Measurements from ENCODE around the gene DAP. TPM values are rescaled to one million over a fixed set of nuclear protein-coding genes. Genes with fewer than 3 reads are reported as not detected.
A peak's percentile ranks its signal among the peaks of the same experiment; 100 is the strongest.
"Not testable (repeated sequence)": the region's sequence is repeated elsewhere in the genome, so short reads cannot be mapped to it uniquely, and the experiment has no call there.

Gene DAP
- total RNA-seq, 1 donor from 2014 or later: 102 TPM

DNA sequence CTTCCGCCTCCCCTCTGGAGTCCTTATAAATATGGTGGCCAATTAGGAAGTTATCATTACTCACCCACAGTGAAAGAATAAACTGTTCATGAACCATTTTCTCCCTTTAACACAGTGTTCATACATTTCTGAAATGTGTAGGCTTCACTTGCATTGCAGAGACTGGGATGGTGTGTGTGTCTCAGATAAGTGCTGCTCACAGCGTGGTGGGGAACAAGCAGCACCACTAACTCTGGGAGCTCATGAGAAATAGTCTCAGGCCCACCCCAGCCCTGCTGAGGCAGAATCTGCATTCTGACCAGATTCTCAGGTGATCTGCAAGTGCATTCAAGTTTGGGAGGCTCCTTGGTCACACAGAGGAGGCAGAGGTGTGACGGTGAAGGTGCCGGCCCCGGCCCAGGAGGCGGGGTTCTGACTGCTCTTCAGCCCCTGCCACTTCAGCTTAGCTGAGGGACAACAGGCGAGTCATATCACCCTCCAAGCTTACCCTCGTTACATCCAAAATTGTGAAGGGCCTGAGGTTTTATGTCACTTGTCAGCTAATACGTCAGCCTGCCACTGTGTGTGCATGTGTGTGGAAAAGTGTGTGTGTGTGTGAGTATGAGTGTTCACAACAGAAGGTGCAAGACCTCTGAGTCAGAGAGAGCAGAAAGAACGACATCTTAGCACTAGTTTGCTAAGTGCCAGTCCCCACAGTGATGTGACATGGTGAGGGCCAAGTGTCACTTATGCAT is 34.7 kb downstream of the DAP start:
- Mint-ChIP-seq H3K27me3 (no peaks in the 10 kb centered on the region), H3K4me1 (ENCODE audit: unreplicated experiment) (peaks cover 12% of the 10 kb centered on the region), H3K4me3 (no peak overlapping the region), H3K36me3 (peaks cover 47% of the 10 kb centered on the region), H3K9me3 (peaks cover under 1% of the 10 kb centered on the region), H3K27ac (peak overlapping the region; percentile 38)
- no peak for DNase-seq (ENCODE audit: extremely low spot score, unreplicated experiment)
- TF ChIP-seq, protein P1, sequence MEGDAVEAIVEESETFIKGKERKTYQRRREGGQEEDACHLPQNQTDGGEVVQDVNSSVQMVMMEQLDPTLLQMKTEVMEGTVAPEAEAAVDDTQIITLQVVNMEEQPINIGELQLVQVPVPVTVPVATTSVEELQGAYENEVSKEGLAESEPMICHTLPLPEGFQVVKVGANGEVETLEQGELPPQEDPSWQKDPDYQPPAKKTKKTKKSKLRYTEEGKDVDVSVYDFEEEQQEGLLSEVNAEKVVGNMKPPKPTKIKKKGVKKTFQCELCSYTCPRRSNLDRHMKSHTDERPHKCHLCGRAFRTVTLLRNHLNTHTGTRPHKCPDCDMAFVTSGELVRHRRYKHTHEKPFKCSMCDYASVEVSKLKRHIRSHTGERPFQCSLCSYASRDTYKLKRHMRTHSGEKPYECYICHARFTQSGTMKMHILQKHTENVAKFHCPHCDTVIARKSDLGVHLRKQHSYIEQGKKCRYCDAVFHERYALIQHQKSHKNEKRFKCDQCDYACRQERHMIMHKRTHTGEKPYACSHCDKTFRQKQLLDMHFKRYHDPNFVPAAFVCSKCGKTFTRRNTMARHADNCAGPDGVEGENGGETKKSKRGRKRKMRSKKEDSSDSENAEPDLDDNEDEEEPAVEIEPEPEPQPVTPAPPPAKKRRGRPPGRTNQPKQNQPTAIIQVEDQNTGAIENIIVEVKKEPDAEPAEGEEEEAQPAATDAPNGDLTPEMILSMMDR (conservative IDR thresholded peaks at IDR 0.05): no peak

DNA sequence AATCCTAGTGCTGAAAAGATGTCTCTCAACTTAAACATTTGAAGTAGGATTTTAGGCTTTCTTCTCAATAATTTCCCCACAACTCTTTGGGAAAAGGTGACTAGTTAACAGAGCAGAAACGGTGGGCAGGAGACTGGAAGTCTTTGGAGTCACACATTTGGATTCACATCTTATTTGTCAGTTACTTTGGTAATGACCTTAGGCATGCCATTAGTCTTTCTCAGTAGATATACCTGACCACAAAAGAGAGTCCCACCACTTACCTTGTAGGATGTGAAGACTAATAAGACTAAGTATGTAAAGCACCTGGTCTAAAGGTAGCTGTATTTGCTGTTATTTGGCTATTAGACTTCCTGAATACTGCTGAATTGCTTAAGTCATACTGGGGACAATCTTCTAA is 35.4 kb downstream of the DAP start:
- Mint-ChIP-seq H3K9me3 (peaks cover 3% of the 10 kb centered on the region), H3K4me3 (no peak overlapping the region), H3K27me3 (no peaks in the 10 kb centered on the region), H3K4me1 (ENCODE audit: unreplicated experiment) (peaks cover 12% of the 10 kb centered on the region), H3K27ac (no peak overlapping the region), H3K36me3 (peaks cover 52% of the 10 kb centered on the region)
- no peak for DNase-seq (ENCODE audit: extremely low spot score, unreplicated experiment)
- TF ChIP-seq, protein P1 (conservative IDR thresholded peaks at IDR 0.05): no peak

DNA sequence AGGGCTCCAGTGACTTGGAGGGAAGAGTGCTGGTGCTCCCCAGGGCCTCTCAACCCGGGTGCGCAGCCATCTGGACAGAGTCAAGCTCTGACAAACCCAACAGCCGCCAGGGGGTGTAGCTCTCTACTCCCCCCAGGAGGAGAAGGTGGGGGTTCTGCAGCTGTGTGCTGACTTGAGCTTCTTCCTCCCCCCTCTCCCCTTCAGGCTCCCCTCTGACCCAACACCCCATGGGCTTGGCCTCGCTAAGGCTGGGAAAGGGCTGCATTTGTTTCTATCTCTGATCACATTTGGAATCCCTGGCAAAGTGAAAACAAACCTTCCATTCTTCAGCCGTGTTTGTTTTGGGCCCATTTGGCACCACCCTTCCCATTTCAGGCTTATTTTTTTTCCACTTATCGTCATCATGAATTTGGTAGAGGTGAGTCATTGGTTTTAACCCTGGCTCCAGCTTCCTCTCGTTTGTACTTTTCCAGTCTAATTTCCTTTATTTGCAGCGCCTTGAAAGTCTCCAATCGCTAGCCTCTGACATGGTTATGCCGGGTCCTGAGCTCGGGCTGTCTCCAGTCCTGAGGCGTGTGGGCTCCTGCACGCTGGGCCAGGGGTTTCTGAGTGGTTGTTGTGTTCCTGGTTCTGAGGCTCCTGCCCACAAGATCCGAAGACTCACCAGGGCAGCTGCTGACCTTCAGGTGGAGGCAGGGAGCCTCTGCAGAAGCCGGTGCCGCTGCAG is 36.1 kb downstream of the DAP start:
- DNase-seq (ENCODE audit: extremely low spot score, unreplicated experiment): no peak
- H3K4me3 Mint-ChIP-seq: no peak overlapping the region
- H3K36me3 Mint-ChIP-seq: peaks cover 56% of the 10 kb centered on the region
- TF ChIP-seq, protein P1 (conservative IDR thresholded peaks at IDR 0.05): no peak
- H3K9me3 Mint-ChIP-seq: peaks cover 3% of the 10 kb centered on the region
- peaks cover 12% of the 10 kb centered on the region for H3K4me1 Mint-ChIP-seq (ENCODE audit: unreplicated experiment)
- H3K27ac Mint-ChIP-seq: peak overlapping the region; percentile 35
- no peaks in the 10 kb centered on the region for H3K27me3 Mint-ChIP-seq

DNA sequence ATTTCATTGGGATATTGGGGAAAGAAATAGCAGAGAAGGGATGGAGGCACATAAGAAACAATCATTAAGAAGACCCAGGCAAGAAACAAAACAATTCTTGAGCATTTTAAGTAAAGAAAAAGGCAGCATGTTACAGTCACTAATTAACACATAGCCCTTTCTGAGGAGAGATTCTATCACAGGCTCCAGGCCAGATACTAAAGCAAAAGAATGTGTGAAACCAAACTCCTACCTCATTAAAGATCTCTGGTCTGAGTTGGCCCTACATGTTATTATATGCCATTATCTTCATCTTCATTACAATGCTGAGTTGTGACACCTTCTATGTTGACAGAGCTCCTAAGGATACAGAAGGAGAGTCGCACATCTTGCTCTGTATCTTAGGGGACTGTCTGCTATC is 37.5 kb downstream of the DAP start:
- Mint-ChIP-seq H3K27me3 (no peaks in the 10 kb centered on the region), H3K4me3 (no peak overlapping the region), H3K9me3 (peaks cover 3% of the 10 kb centered on the region), H3K4me1 (ENCODE audit: unreplicated experiment) (peaks cover 5% of the 10 kb centered on the region), H3K27ac (no peak overlapping the region), H3K36me3 (peaks cover 52% of the 10 kb centered on the region)
- no peak for DNase-seq (ENCODE audit: extremely low spot score, unreplicated experiment)
- TF ChIP-seq, protein P1 (conservative IDR thresholded peaks at IDR 0.05): no peak

DNA sequence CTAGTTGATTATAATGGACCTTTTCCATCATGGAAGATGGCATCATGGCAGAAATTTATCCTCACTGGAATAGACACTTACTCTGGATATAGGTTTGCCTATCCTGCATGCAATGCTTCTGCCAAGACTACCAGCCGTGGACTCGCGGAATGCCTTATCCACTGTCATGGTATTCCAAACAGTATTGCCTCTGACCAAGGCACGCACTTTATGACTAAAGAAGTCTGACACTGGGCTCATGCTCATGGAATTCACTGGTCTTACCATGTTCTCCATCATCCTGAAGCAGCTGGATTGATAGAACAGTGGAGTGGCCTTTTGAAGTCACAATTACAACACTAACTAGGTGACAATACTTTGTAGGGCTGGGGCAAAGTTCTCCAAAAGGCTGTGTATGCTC is 40.3 kb downstream of the DAP start:
- H3K4me1 Mint-ChIP-seq (ENCODE audit: unreplicated experiment); H3K27me3 Mint-ChIP-seq; H3K4me3 Mint-ChIP-seq; H3K27ac Mint-ChIP-seq; DNase-seq (ENCODE audit: extremely low spot score, unreplicated experiment); H3K9me3 Mint-ChIP-seq: not testable (repeated sequence)
- H3K36me3 Mint-ChIP-seq: peaks cover 45% of the 10 kb centered on the region

DNA sequence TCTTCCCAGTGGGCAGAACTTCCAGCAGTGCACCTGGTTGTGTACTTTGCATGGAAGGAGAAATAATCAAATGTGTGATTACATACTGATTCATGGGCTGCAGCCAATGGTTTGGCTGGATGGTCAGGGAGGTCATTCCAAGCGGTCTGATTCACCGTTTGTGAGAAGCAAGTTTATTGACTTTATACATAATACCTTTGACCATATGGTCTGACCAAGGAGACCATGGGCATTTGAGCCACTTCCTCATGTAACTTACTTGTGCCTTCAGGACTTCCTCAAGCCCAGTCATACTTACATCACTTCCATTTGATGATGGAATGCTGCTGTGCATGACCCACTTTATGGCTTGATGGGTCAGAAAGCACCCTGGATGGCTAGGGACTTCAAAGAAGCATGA is 41.1 kb downstream of the DAP start:
- H3K27me3 Mint-ChIP-seq: no peaks in the 10 kb centered on the region
- peaks cover 45% of the 10 kb centered on the region for H3K36me3 Mint-ChIP-seq
- no peak overlapping the region for H3K4me3 Mint-ChIP-seq
- no peak overlapping the region for H3K27ac Mint-ChIP-seq
- H3K4me1 Mint-ChIP-seq (ENCODE audit: unreplicated experiment): no peaks in the 10 kb centered on the region
- TF ChIP-seq, protein P1 (conservative IDR thresholded peaks at IDR 0.05): no peak
- no peak for DNase-seq (ENCODE audit: extremely low spot score, unreplicated experiment)
- H3K9me3 Mint-ChIP-seq: peaks cover 3% of the 10 kb centered on the region

DNA sequence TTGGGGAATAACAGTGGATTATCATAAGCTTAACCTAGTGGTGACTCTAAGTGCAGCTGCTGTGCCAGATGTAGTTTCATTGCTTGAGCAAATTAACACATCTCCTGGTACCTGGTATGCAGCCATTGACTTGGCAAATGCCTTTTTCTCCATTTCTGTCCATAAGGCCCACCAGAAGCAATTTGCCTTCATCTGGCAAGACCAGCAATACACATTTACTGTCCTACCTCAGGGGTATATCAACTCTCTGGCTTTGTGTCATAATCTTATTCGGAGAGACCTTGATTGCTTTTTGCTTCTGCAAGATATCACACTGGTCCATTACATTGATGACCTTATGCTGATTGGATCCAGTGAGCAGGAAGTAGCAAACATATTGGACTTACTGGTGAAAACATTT is 42.4 kb downstream of the DAP start:
- H3K27me3 Mint-ChIP-seq; DNase-seq (ENCODE audit: extremely low spot score, unreplicated experiment); H3K4me1 Mint-ChIP-seq (ENCODE audit: unreplicated experiment); H3K9me3 Mint-ChIP-seq; H3K27ac Mint-ChIP-seq; H3K4me3 Mint-ChIP-seq: not testable (repeated sequence)
- H3K36me3 Mint-ChIP-seq: peaks cover 53% of the 10 kb centered on the region

DNA sequence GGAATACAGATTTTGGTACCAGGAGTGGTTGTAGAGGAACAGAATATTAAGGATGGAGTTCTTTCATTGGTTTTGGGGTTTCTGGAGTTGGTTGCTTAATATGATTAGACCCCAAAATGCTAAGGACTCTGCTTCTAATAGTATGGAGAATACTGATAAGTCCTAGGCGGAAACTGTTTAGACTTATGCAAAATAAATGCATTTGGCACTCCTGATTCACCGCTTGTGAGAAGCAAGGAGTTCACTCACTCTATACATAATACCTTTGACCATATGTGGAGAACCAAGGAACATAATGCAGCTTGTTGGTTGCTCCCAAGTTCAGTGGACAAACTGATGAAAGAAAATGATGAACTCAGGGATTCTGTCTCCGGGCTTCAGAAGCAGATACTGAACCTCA is 44.2 kb downstream of the DAP start:
- not testable (repeated sequence) for H3K4me1 Mint-ChIP-seq (ENCODE audit: unreplicated experiment); H3K4me3 Mint-ChIP-seq; H3K9me3 Mint-ChIP-seq; DNase-seq (ENCODE audit: extremely low spot score, unreplicated experiment); H3K27ac Mint-ChIP-seq; H3K27me3 Mint-ChIP-seq
- peaks cover 57% of the 10 kb centered on the region for H3K36me3 Mint-ChIP-seq

All from type B pancreatic cell (in vitro differentiated cells).